HEK293 (cell line): ENCODE data around the gene NOS2.
A peak's percentile ranks its signal among the peaks of the same experiment; 100 is the strongest.

Experiments used
- CTCF ChIA-PET: fragments of 350-600 bp; formaldehyde crosslinking; extraction: SDS; loops from one replicate; lab custom pipeline; 2021; ENCODE audit warnings: antibody characterized with exemption; lab: Yijun Ruan, JAX
- POLR2A ChIA-PET: fragments of 300-600 bp; formaldehyde crosslinking; extraction: SDS; loops from one replicate; lab custom pipeline; 2020; ENCODE audit warnings: antibody characterized with exemption, inconsistent platforms; lab: Yijun Ruan, JAX
- H3K27ac ChIP-seq: fragments of 200-500 bp; sonication (Bioruptor generic); 2 replicates; pipeline ENCODE4 v1.5.1; 2014; ENCODE audit warnings: low read depth, low read length, control low read depth, inconsistent platforms; ENCODE audit errors: extremely low read depth
- H3K36me3 ChIP-seq, 2 experiments: fragments of 200-500 bp in 1 of 2; sonication (Bioruptor generic) in 1 of 2; 1 replicate in 1 of 2; 2 replicates in 1 of 2; pipeline ENCODE4 v1.5.1; 2014 to 2017; ENCODE audit warnings: inconsistent platforms in 2 of 2, low read length in 2 of 2; ENCODE audit not compliant: control insufficient read depth in 2 of 2, insufficient read depth in 1 of 2
- H3K4me1 ChIP-seq: fragments of 200-500 bp; sonication (Bioruptor generic); 2 replicates; pipeline ENCODE4 v1.5.1; 2014; ENCODE audit warnings: mild to moderate bottlenecking, low read length, inconsistent platforms; ENCODE audit not compliant: control insufficient read depth, insufficient read depth
- H3K4me3 ChIP-seq: 2 replicates; pipeline ENCODE4 v1.5.1; 2011; ENCODE audit warnings: low read depth, mild to moderate bottlenecking, control low read depth, low read length, moderate library complexity
- H3K9me3 ChIP-seq: fragments of 200-500 bp; sonication (Bioruptor generic); 2 replicates; pipeline ENCODE4 v1.5.1; 2014; ENCODE audit warnings: low read depth, low read length, inconsistent platforms; ENCODE audit not compliant: control insufficient read depth, insufficient read depth
- BCL6B ChIP-seq: fragments of 450-650 bp; formaldehyde crosslinking; IDR thresholded peaks from 2 replicates; pipeline ENCODE4 v1.5.1; 2017; ENCODE audit warnings: missing biosample characterization, missing genetic modification characterization
- GLIS1 ChIP-seq: fragments of 450-650 bp; formaldehyde crosslinking; IDR thresholded peaks from 2 replicates; pipeline ENCODE4 v1.5.1; 2016; ENCODE audit warnings: missing biosample characterization, missing genetic modification characterization
- KLF9 ChIP-seq: fragments of 450-650 bp; formaldehyde crosslinking; IDR thresholded peaks from 2 replicates; pipeline ENCODE4 v1.5.1; 2016; ENCODE audit warnings: missing biosample characterization, missing genetic modification characterization, low read depth
- PRDM2 ChIP-seq: fragments of 450-650 bp; formaldehyde crosslinking; IDR thresholded peaks from 2 replicates; pipeline ENCODE4 v1.5.1; 2016; ENCODE audit warnings: missing biosample characterization, missing genetic modification characterization, borderline replicate concordance
- SCRT2 ChIP-seq: fragments of 450-650 bp; formaldehyde crosslinking; IDR thresholded peaks from 2 replicates; pipeline ENCODE4 v1.5.1; 2016; ENCODE audit warnings: missing biosample characterization, missing genetic modification characterization
- ZBTB8A ChIP-seq: fragments of 450-650 bp; formaldehyde crosslinking; IDR thresholded peaks from 2 replicates; pipeline ENCODE4 v1.5.1; 2016; ENCODE audit warnings: missing biosample characterization, missing genetic modification characterization
- ZFHX2 ChIP-seq: fragments of 450-650 bp; formaldehyde crosslinking; conservative IDR thresholded peaks from 2 replicates; pipeline ENCODE4 v1.5.1; 2016; ENCODE audit warnings: missing biosample characterization, missing genetic modification characterization
- ZNF121 ChIP-seq: fragments of 450-650 bp; formaldehyde crosslinking; IDR thresholded peaks from 2 replicates; pipeline ENCODE4 v1.5.1; 2016; ENCODE audit warnings: missing biosample characterization, missing genetic modification characterization
- ZNF132 ChIP-seq: fragments of 450-650 bp; formaldehyde crosslinking; IDR thresholded peaks from 2 replicates; pipeline ENCODE4 v1.5.1; 2017; ENCODE audit warnings: missing biosample characterization, missing genetic modification characterization, borderline replicate concordance
- ZNF138 ChIP-seq: fragments of 450-650 bp; formaldehyde crosslinking; IDR thresholded peaks from 2 replicates; pipeline ENCODE4 v1.5.1; 2016; ENCODE audit warnings: missing biosample characterization, missing genetic modification characterization, borderline replicate concordance
- ZNF214 ChIP-seq: fragments of 450-650 bp; formaldehyde crosslinking; IDR thresholded peaks from 2 replicates; pipeline ENCODE4 v1.5.1; 2017; ENCODE audit warnings: missing biosample characterization, mild to moderate bottlenecking, missing genetic modification characterization, borderline replicate concordance
- ZNF24 ChIP-seq: fragments of 450-650 bp; formaldehyde crosslinking; IDR thresholded peaks from 2 replicates; pipeline ENCODE4 v1.5.1; 2016; ENCODE audit warnings: missing biosample characterization, missing genetic modification characterization
- ZNF302 ChIP-seq: fragments of 450-650 bp; formaldehyde crosslinking; IDR thresholded peaks from 2 replicates; pipeline ENCODE4 v1.5.1; 2016; ENCODE audit warnings: missing biosample characterization, missing genetic modification characterization, low read depth
- ZNF354C ChIP-seq: fragments of 450-650 bp; formaldehyde crosslinking; IDR thresholded peaks from 2 replicates; pipeline ENCODE4 v1.5.1; 2016; ENCODE audit warnings: missing biosample characterization, missing genetic modification characterization, low read depth, borderline replicate concordance
- ZNF366 ChIP-seq: fragments of 450-650 bp; formaldehyde crosslinking; conservative IDR thresholded peaks from 2 replicates; pipeline ENCODE4 v1.5.1; 2016; ENCODE audit warnings: missing biosample characterization, missing genetic modification characterization
- ZNF37A ChIP-seq: fragments of 450-650 bp; IDR thresholded peaks from 2 replicates; pipeline ENCODE4 v1.5.1; 2018; ENCODE audit warnings: missing biosample characterization, missing genetic modification characterization
- ZNF544 ChIP-seq: fragments of 450-650 bp; formaldehyde crosslinking; IDR thresholded peaks from 2 replicates; pipeline ENCODE4 v1.5.0; 2017; ENCODE audit warnings: missing biosample characterization, missing genetic modification characterization
- ZNF548 ChIP-seq: fragments of 450-650 bp; formaldehyde crosslinking; IDR thresholded peaks from 2 replicates; pipeline ENCODE4 v1.5.1; 2016; ENCODE audit warnings: missing biosample characterization, missing genetic modification characterization
- ZNF571 ChIP-seq: fragments of 450-650 bp; formaldehyde crosslinking; IDR thresholded peaks from 2 replicates; pipeline ENCODE4 v1.5.0; 2017; ENCODE audit warnings: missing biosample characterization, missing genetic modification characterization
- ZNF580 ChIP-seq: fragments of 450-650 bp; formaldehyde crosslinking; IDR thresholded peaks from 2 replicates; pipeline ENCODE4 v1.5.1; 2016; ENCODE audit warnings: missing biosample characterization, missing genetic modification characterization
- ZNF600 ChIP-seq: fragments of 450-650 bp; formaldehyde crosslinking; IDR thresholded peaks from 2 replicates; pipeline ENCODE4 v1.5.1; 2016; ENCODE audit warnings: missing biosample characterization, missing genetic modification characterization
- ZNF639 ChIP-seq: fragments of 450-650 bp; formaldehyde crosslinking; IDR thresholded peaks from 2 replicates; pipeline ENCODE4 v1.5.1; 2016; ENCODE audit warnings: missing biosample characterization, missing genetic modification characterization
- ZNF670 ChIP-seq: fragments of 450-650 bp; formaldehyde crosslinking; IDR thresholded peaks from 2 replicates; pipeline ENCODE4 v1.5.1; 2016; ENCODE audit warnings: missing biosample characterization, missing genetic modification characterization, low read depth
- ZNF768 ChIP-seq: fragments of 450-650 bp; formaldehyde crosslinking; IDR thresholded peaks from 2 replicates; pipeline ENCODE4 v1.5.1; 2018; ENCODE audit warnings: missing biosample characterization, mild to moderate bottlenecking, missing genetic modification characterization
- ZNF791 ChIP-seq: fragments of 450-650 bp; formaldehyde crosslinking; IDR thresholded peaks from 2 replicates; pipeline ENCODE4 v1.5.1; 2016; ENCODE audit warnings: missing biosample characterization, missing genetic modification characterization
- ZXDB ChIP-seq: fragments of 450-650 bp; formaldehyde crosslinking; IDR thresholded peaks from 2 replicates; pipeline ENCODE4 v1.5.1; 2016; ENCODE audit warnings: missing biosample characterization, missing genetic modification characterization

NOS2 gene

GRCh38 chr17:27793168-27793905 lies 7.0 kb downstream of the NOS2 start (continued):
- TF ChIP-seq ZFHX2 (tag by site-specific recombination): peak; percentile 83
- no peak for TF ChIP-seq ZNF121 (tag by site-specific recombination)
- TF ChIP-seq ZNF354C: no peak
- TF ChIP-seq ZNF37A (tag by site-specific recombination): no peak
- peak; percentile 37; the same call in 1 of the 2 replicates for TF ChIP-seq KLF9 (tag by site-specific recombination)
- no peak for TF ChIP-seq ZXDB (tag by site-specific recombination)
- TF ChIP-seq ZNF138 (tag by site-specific recombination): no peak

GRCh38 chr17:27792095-27792494 lies 8.2 kb downstream of the NOS2 start:
- no peak for TF ChIP-seq ZNF548 (tag by site-specific recombination)
- TF ChIP-seq ZNF354C: no peak
- no peak for TF ChIP-seq ZNF768
- no peak for TF ChIP-seq ZNF600 (tag by site-specific recombination)
- no peak for TF ChIP-seq ZNF639
- no peak for TF ChIP-seq ZNF132 (tag by site-specific recombination)
- TF ChIP-seq ZNF544 (tag by site-specific recombination): no peak
- no peak for TF ChIP-seq BCL6B (tag by site-specific recombination)
- no peak for TF ChIP-seq KLF9 (tag by site-specific recombination)
- TF ChIP-seq ZNF670: no peak
- TF ChIP-seq ZNF791 (tag by site-specific recombination): no peak
- TF ChIP-seq ZNF580 (tag by site-specific recombination): no peak
- TF ChIP-seq GLIS1 (tag by site-specific recombination): no peak
- POLR2A ChIA-PET: no interaction called here
- Histone ChIP-seq H3K36me3 (peaks cover 0 to 3% of the 10 kb centered on the region in 2 experiments; a peak in 1 of 3 replicates), H3K4me3 (no peak overlapping the region), H3K9me3 (no peaks in the 10 kb centered on the region), H3K4me1 (peaks cover 11% of the 10 kb centered on the region; the same call in 1 of the 2 replicates), H3K27ac (no peak overlapping the region)
- CTCF ChIA-PET: interaction anchor here (1.5 to 5.8 kb wide), 2 partner anchors 10 to 13 kb away, joined by 4 to 34 read pairs; no protein-coding TSS in a partner anchor

GRCh38 chr17:27788919-27789318 lies 11.4 kb downstream of the NOS2 start:
- Histone ChIP-seq H3K36me3 (peaks cover 0 to 3% of the 10 kb centered on the region in 2 experiments; a peak in 1 of 3 replicates), H3K9me3 (no peaks in the 10 kb centered on the region), H3K4me1 (peaks cover 11% of the 10 kb centered on the region; the same call in 1 of the 2 replicates), H3K4me3 (no peak overlapping the region), H3K27ac (no peak overlapping the region)
- ChIA-PET CTCF (no interaction called here), POLR2A (no interaction called here)
- TF ChIP-seq PRDM2 (tag by site-specific recombination): no peak
- no peak for TF ChIP-seq ZNF24 (tag by site-specific recombination)
- no peak for TF ChIP-seq SCRT2
- no peak for TF ChIP-seq ZBTB8A (tag by site-specific recombination)
- no peak for TF ChIP-seq ZNF302 (tag by site-specific recombination)
- no peak for TF ChIP-seq ZNF600 (tag by site-specific recombination)
- no peak for TF ChIP-seq ZNF214 (tag by site-specific recombination)
- TF ChIP-seq ZNF366: no peak
- no peak for TF ChIP-seq ZNF571 (tag by site-specific recombination)
